PC-3 (cell line): ENCODE results near the gene LRRC75A.

Experiments
- EZH2 ChIP-seq: fragments of 300-600 bp; sonication (generic); IDR thresholded peaks from one replicate; pipeline ENCODE4 v1.6.1; 2017; ENCODE audit warnings: antibody characterized with exemption, mild to moderate bottlenecking, low read length; ENCODE audit not compliant: unreplicated experiment
- TF ChIP-seq, protein P1 (sequence below): fragments of 300-600 bp; sonication (generic); conservative IDR thresholded peaks from 2 replicates; pipeline ENCODE4 v1.5.1; 2017; ENCODE audit warnings: antibody characterized with exemption, low read depth, mild to moderate bottlenecking, low read length

DNA sequence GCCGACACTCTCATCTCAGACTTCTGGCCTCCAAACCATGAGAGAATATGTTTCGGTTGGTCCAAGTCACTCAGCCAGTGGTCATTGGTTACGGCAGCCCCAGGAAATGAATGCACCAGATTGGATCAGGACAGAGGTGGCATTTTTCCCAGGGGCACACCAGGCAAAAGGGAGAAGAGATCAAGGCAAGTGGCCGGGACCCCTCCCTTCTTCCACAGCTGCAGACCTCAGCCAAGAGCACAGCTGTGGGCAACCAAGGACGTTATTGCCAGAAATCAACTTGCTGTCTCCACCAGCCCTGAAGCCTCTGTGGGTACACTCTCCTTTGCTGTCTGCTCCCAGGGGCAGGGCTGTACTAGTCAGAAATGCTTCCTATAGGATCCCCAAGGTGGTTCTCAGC is 20.7 kb downstream of the LRRC75A start:
- no peak for TF ChIP-seq EZH2
- TF ChIP-seq, protein P1, sequence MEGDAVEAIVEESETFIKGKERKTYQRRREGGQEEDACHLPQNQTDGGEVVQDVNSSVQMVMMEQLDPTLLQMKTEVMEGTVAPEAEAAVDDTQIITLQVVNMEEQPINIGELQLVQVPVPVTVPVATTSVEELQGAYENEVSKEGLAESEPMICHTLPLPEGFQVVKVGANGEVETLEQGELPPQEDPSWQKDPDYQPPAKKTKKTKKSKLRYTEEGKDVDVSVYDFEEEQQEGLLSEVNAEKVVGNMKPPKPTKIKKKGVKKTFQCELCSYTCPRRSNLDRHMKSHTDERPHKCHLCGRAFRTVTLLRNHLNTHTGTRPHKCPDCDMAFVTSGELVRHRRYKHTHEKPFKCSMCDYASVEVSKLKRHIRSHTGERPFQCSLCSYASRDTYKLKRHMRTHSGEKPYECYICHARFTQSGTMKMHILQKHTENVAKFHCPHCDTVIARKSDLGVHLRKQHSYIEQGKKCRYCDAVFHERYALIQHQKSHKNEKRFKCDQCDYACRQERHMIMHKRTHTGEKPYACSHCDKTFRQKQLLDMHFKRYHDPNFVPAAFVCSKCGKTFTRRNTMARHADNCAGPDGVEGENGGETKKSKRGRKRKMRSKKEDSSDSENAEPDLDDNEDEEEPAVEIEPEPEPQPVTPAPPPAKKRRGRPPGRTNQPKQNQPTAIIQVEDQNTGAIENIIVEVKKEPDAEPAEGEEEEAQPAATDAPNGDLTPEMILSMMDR = no peak
